Urothelium cell line (cell line): ENCODE measurements around the gene GTF2IRD1.
"Not testable (repeated sequence)": the region's sequence is repeated elsewhere in the genome, so short reads cannot be mapped to it uniquely, and the experiment has no call there.

ENCODE experiments used
- DNase-seq: peaks from one replicate; pipeline ENCODE4 v3.0.0; 2011; ENCODE audit warnings: low spot score, mixed read lengths
- FAIRE-seq: peaks from 2 replicates; lab custom pipeline; 2011; peaks lifted over from hg19 to GRCh38; lab: Jason Lieb, UNC

The GTF2IRD1 gene

GRCh38 chr7:74623135-74623534 is 169.4 kb downstream of the GTF2IRD1 start:
- FAIRE-seq (no peak), DNase-seq (no peak)

- DNase-seq: no peak
- no peak for FAIRE-seq
Measured at GRCh38 chr7:74625446-74625845, 171.7 kb downstream of the GTF2IRD1 start.

- FAIRE-seq (no peak), DNase-seq (no peak)
Measured at GRCh38 chr7:74627661-74628411, 174.1 kb downstream of the GTF2IRD1 start.

- FAIRE-seq: no peak
- no peak for DNase-seq
Measured at GRCh38 chr7:74632505-74632904, 178.8 kb downstream of the GTF2IRD1 start.

- no peak for DNase-seq
- FAIRE-seq: no peak
Measured at GRCh38 chr7:74633451-74633921, 179.8 kb downstream of the GTF2IRD1 start.

- DNase-seq (no peak), FAIRE-seq (no peak)
Measured at GRCh38 chr7:74637745-74638144, 184.0 kb downstream of the GTF2IRD1 start.

GRCh38 chr7:74650055-74650454 is 196.3 kb downstream of the GTF2IRD1 start:
- not testable (repeated sequence) for FAIRE-seq, DNase-seq

- DNase-seq, FAIRE-seq: not testable (repeated sequence)
Measured at GRCh38 chr7:74650493-74651132, 196.9 kb downstream of the GTF2IRD1 start.

GRCh38 chr7:74651133-74651504 is 197.4 kb downstream of the GTF2IRD1 start:
- FAIRE-seq, DNase-seq: not testable (repeated sequence)
